Stimulated activated CD4-positive, alpha-beta T cell treated with anti-CD3 and anti-CD28 coated beads, Interleukin-15, amount 100 ng/mL, for 1 hour (primary cell): ENCODE data around the gene ST6GAL1.
"Not testable (repeated sequence)": the region's sequence is repeated elsewhere in the genome, so short reads cannot be mapped to it uniquely, and the experiment has no call there.

ENCODE experiments used
- DNase-seq, 2 donors: peaks; one replicate each; pipeline ENCODE4 v3.0.0-alpha.2; 2020; ENCODE audit warnings: low read depth in 1 of 2, low spot score in 1 of 2

The ST6GAL1 gene

DNA sequence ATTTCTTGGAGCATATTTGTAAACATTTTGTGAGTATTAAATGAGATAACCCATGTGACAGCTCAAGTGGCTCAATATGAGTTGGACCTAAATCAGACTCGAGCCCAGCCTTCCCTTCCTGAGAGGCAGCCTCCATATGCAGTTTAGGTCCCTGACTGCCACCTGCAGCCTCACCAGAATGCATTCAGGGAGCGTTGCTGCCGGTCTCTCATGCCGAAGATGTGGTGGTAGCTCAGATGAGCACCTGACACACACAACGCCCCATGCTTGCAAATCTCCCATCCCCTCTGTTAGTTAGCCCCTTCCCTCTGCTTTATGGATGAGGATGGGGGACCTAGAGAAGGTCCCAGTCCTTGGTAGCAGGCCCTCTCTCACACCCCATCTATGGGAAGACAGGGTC is 9.2 kb downstream of the ST6GAL1 start:
- no peak for DNase-seq

GRCh38 chr3:186940967-186941366 is 10.6 kb downstream of the ST6GAL1 start:
- DNase-seq = no peak

- DNase-seq = no peak
These were observed 11.8 kb downstream of the ST6GAL1 start for GRCh38 chr3:186942168-186942567.

DNA sequence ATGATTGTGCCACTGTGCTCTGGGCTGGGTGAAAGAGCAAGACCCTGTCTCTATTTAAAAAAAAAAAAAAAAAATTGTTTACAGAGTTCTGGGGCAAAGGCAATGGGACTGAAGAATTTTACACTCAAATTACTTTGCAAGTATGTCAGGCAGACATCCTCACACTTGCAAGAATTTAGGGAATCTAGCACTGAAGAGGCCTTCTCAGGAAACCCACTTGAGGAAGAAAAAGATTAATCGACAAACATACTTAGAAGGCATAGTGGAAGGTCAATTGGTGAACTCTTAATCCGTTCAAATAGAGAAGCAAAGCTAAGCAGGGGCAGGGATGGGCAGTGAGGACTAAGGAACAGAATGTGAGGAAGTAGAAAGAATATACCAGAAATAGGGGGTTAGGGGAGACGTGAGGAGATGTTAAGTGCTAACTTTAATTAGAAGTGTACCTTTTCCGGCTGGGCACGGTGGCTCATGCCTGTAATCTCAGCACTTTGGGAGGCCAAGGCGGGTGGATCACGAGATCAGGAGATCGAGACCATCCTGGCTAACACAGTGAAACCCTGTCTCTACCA is 15.0 kb downstream of the ST6GAL1 start:
- no peak for DNase-seq

DNA sequence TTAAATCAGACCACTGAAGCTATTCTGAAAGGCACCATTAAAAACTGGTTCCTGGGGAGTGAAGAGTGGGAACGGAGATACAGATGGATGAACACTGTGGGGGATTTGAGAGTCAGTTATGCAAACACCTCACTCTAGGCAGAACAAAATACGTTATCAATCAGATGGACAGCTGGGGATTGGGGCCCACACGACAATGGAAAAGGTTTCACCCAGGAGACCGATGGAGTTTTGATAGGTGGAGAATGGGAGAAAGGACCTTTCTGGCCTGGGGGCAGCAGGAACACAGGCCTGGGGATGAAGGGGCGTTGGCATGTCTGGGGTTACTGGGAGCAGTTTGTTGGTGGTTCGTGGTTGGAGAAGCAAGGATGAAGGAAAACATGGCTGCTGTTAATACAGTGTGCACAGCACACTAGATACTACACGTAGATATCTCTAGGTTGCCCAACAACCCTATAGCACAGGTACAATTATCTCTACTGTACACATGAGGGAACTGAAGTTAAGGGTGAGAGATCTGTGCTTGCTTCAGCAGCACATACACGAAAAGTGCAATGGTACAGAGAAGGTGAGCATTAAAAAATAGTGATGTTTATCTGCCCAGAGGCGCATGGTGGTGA is 16.5 kb downstream of the ST6GAL1 start:
- no peak for DNase-seq

- DNase-seq = no peak
These were observed 19.1 kb downstream of the ST6GAL1 start for GRCh38 chr3:186949281-186949982.

- DNase-seq = no peak
These were observed 20.2 kb downstream of the ST6GAL1 start for GRCh38 chr3:186950402-186951093.

- no peak for DNase-seq
These were observed 21.6 kb downstream of the ST6GAL1 start for GRCh38 chr3:186951640-186952552.

GRCh38 chr3:186953011-186953487 is 22.7 kb downstream of the ST6GAL1 start:
- no peak for DNase-seq

DNA sequence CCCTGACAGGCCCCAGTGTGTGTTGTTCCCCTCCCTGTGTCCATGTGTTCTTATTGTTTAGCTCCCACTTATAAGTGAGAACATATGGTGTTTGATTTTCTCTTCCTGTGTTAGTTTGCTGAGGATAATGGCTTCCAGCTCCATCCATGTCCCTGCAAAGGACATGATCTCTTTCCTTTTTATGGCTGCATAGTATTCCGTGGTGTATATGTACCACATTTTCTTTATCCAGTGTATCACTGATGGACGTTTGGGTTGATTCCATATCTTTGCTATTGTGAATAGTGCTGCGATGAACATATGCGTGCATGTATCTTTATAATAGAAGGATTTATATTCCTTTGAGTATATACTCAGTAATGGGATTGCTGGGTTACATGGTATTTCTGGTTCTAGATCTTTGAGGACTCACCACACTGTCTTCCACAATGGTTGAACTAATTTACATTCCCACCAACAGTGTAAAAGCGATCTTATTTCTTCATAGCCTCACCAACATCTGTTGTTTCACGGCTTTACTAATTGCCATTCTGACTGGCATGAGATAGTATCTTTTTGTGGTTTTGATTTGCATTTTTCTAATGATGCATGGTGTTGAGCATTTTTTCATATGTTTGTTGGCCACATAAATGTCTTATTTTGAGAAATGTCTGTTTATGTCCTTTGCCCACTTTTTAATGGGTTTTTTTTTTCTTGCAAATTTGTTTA is 23.8 kb downstream of the ST6GAL1 start:
- DNase-seq = not testable (repeated sequence)

GRCh38 chr3:186955898-186956696 is 25.8 kb downstream of the ST6GAL1 start:
- DNase-seq = no peak

GRCh38 chr3:186959029-186959624 is 28.8 kb downstream of the ST6GAL1 start:
- no peak for DNase-seq

DNA sequence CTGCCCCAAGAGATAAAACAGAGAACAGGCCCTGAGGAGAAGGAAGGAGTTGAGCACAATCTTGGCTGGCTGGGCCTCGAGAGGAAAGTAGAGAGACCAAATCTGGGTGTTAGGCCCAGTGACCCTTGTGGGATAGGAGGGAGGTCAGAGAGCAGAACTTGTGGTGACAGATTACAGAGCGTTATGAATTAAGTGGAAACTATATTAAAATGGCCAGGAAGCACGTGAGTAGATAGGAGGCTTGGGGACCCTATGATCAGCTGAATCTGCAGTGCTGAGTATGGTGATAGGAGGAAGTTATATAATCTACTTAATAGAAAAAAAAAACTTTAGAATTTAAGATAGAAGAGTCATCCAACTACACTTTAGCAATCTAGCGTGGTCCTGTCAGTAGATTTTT is 30.0 kb downstream of the ST6GAL1 start:
- no peak for DNase-seq

DNA sequence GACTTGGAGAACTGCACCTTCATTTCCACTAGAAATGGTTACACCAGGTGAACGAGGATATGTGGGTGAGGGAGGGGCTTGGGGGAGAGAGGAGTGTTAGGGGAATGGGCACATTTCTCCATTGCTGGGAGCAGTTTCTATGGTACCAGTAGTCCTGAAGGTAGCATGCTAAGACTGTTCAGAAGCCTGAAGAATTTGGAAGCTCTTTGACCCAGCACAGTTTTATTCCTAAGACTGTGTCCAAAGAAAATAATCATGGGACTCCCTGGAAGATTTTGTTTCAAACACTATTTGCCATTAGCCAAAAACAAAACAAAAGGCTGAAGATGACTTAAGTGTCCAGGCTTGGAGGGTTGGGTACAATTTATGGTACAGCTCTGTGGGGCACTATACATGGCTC is 32.1 kb downstream of the ST6GAL1 start:
- DNase-seq = no peak

DNA sequence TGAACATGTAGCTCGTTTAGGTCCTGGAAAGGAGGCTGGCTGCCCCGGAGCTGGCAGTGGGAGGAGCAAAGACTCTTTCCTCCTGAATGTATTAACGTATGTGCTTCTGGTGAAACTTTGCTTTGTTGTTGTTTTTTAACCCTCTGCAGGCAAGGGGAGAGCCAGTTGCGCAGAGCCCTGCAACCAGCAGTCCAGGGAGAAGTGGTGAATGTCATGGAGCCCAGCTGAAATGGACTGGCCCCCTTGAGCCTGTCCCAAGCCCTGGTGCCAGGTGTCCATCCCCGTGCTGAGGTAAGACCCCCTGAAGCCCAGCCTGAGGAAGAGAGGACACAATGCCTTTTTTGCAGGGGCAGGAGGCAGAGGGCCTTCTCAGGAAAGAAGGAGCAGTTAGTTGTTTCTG is 33.3 kb downstream of the ST6GAL1 start:
- DNase-seq = no peak

GRCh38 chr3:186964071-186964470 is 33.7 kb downstream of the ST6GAL1 start:
- DNase-seq = no peak

DNA sequence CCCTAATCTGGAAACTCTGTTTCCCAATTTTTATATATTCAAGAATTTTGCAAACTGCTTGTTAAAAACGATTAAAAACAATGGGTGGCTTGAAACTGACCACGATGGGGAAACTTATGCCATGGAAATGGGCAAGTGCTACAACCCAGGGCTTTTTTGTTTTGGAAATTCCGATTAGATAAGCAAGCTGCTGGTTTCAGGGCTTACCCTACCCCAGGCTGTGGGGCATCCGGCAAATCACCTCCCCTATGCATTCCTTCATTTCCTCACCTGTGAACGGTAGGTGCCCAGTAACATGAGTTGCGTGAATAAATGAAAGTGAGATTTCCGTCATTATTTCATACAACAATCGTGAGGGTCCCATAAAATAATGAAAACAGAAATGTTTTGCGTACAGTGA is 34.3 kb downstream of the ST6GAL1 start:
- DNase-seq = no peak

DNA sequence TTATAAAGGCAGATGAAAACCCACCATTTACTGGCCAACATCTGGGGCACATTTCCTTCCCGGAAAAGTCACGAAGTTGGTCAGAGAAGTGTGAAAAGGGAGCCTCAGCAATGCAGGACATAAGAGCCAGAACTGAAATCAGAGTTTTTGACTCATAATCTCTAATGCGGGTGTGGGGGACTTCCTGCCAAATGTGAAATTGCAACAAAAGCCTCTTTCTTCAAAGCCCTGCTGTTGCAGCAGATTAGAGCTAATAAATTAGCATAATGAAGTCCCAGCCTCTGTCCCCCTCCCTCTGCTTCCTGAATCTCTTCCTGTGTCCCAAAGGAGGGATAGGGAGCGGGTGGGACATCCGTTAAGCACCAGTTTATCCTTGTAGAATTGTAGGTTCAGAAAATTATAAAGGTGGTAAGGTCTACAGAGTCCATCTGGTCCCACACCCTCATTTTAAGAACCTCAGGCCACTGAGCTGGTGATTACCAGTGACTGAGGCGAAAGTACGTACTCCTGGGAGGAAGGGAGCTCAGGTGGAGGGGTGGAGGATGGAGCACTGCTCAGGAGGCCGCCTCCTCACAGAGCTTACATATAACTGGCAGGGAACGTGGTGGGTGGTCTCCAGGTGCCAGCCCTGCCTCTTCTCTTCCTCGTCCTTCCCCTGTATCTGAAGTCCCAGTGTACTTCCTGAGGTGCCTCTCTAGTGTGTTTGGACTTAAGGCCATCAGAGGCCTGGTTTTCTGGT is 35.0 kb downstream of the ST6GAL1 start:
- no peak for DNase-seq
